Eye (tissue), 1 donor: Measurements from ENCODE around the gene SRC.
"Not testable (repeated sequence)": the region's sequence is repeated elsewhere in the genome, so short reads cannot be mapped to it uniquely, and the experiment has no call there.

Experiments
- DNase-seq: peaks from one replicate; pipeline ENCODE4 v3.0.0-alpha.2; 2015

The SRC gene

DNA sequence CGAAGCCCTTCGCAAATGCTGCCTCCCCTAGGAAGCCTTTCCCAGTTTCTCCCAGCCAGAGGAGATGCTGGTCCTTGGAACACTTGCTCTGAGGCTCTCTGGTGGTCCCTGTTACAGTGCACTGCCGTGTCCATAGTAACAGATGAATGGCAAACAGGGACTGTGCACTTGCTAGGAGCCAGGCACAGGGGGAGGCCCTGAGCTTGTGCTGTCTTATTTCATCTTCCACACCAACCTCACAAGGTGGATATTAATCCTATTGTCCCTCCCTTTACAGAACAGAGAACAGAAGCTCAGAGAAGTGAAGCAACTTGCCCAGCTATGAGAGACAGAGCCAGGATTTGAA, 19.0 kb downstream of the SRC start:
- DNase-seq: no peak

DNA sequence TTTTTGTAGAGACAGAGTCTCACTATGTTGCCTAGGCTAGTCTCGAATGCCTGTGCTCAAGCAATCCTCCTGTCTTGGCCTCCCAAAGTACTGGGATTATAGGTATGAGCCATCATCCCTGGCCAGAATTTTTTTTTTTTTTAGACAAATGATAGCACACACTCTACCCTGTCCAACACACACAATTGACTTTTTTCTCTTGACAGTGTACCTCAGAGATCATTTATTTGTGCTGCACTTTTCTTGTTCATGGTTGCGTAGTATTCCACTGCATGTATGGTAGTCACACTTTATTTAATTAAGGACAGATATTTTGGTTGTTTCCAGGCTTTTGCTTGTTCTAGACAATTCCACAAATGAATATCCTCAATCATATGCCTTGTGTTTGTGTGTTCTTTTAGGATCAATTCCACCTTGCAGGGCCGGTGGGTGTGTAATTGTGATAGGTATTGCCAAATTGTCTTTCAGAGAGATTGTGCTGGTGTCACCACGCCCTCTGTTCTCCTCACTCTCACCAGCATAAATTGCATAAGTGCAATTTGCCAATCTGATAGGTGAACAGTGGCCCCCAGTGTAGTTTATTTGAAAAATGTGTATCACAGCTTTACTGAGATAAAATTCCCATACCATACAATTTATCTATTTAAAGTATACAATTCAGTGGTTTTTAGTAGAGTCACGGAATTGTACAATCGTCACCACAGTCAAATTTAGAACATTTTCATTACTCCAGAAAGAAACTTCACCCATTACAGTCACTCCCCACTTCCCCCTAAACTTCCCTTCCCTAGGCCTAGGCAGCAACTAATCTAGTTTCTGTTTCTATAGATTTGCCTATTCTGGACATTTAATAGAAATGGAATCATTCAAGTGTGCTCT, 20.1 kb downstream of the SRC start:
- DNase-seq: no peak

DNA sequence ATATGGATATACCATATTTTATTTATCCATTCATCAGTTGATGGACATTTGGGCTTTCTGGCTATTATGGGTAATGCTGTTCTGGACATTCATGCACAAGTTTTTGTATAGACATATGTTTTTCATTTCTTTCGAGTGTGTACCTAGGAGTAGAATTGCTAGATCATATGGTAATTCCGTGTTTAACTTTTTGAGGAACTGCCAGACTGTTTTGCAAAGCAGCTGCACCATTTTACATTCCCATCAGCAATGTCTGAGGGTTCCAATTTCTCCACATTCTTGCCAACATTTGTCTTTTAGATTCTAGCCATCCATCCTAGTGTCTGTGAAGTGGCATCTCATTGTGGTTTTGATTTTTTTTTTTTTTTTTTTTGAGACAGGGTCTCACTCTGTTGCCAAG, 20.8 kb downstream of the SRC start:
- DNase-seq: no peak

DNA sequence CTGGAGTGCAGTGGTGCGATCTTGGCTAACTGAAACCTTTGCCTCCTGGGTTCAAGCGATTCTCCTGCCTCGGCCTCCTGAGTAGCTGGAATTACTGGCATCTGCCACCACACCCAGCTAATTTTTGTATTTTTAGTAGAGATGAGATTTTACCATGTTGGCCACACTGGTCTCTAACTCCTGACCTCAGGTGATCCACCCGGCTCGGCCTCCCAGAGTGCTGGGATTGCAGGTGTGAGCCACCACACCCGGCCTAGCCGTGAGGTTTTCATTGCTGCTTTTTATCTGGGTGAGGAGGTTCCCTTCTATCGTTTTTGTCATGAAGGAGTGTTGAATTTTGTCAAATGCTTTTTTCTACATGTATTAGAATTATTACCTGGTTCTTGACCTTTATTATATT, 23.9 kb downstream of the SRC start:
- DNase-seq: no peak

DNA sequence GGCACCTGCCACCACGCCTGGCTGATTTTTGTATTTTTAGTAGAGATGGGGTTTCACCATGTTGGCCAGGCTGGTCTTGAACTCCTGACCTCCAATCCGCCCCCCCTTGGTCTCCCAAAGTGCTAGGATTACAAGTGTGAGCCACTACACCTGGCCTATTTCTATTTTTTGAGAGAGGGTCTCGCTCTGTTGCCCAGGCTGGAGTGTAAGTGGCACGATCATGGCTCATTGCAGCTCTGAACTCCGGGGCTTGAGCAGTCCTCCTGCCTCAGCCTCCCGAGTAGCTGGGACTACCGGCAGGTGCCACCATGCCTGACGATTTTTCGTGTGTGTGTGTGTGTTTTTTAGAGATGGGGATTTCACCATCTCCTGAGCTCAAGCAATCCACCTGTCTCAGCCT, 25.9 kb downstream of the SRC start:
- not testable (repeated sequence) for DNase-seq

DNA sequence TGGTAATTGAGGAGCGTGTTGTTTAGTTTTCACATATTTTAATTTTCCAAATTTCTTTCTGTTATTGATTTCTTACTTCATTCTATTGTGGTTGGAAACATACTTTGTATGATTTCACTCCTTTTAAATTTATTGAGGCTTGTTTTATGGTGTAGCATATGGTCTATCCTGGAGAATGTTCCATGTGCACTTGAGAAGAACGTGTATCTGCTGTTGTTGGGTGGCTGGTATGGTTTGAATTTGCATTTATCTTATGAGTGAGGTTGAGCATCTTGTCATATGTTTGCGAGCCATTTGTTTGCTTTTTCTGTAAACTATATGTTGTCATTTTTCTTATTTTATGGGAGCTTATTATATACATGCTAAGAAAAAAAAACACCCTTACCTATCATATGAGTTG, 26.5 kb downstream of the SRC start:
- no peak for DNase-seq

DNA sequence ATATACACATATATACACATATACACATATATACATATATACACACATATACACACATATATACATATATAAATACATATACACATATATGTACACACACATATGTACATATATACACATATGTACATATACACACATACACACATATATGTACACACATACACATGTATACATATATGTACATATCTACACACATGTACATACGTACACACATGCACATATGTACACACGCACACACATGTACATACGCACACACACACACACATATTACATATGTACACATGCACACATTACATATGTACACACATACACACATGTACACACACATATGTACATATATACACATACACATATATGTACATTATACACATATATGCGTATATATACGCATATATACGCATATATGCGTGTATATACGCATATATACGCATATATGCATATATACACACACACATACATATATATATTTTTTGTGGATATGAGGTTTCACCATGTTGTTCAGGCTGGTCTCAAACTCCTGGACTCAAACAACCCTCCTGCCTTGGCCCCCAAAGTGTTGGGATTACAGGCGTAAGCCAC, 27.2 kb downstream of the SRC start:
- no peak for DNase-seq

DNA sequence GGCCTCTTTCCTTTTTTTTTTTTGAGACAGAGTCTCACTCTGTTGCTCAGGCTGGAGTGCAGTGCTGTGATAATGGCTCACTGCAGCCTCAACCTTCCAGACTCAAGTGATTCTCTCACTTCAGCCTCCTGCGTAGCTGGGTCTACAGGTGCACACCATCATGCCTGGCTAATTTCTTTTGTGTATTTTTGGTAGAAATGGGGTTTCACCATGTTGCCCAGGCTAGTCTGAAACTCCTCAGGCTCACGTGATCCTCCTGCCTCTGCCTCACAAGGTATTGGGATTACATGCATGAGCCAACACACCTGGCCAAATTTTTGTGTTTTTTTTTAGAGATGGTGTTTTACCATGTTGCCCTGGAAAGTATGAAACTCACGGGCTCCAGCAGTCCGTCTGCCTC, 29.3 kb downstream of the SRC start:
- DNase-seq: no peak

DNA sequence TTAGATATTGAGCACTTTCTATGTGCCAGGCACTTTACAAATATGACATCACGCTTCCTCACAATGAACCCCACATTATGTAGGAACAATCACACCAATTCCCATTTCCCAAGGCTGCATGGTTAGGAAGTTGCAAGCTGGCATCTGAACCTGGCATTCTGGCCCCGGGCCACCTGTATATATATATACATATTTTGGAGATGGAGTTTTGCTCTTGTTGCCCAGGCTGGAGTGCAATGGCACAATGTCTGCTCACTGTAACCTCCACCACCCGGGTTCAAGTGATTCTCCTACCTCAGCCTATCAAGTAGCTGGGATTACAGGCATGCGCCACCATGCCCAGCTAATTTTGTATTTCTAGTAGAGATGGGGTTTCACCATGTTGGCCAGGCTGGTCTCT, 30.4 kb downstream of the SRC start:
- no peak for DNase-seq

DNA sequence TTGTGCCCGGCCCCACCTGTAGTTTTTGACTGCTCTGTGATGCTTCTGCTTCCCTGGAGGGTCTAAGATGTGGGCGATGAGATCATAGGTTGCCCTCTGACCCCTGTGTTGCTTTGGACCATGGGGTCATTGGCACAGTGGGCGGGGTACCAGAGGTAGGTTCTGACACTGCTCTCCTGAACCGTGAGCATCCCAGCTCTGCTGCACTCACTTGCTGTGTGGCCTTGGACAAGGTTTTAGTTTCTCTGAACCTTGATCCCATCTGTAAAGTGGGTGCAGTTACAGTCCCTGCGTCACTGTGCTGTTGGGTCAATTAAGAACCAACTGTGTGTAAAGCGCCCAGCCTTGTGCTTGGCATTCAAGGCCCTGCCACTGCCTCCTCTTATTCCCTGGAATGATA, 30.9 kb downstream of the SRC start:
- DNase-seq: no peak

DNA sequence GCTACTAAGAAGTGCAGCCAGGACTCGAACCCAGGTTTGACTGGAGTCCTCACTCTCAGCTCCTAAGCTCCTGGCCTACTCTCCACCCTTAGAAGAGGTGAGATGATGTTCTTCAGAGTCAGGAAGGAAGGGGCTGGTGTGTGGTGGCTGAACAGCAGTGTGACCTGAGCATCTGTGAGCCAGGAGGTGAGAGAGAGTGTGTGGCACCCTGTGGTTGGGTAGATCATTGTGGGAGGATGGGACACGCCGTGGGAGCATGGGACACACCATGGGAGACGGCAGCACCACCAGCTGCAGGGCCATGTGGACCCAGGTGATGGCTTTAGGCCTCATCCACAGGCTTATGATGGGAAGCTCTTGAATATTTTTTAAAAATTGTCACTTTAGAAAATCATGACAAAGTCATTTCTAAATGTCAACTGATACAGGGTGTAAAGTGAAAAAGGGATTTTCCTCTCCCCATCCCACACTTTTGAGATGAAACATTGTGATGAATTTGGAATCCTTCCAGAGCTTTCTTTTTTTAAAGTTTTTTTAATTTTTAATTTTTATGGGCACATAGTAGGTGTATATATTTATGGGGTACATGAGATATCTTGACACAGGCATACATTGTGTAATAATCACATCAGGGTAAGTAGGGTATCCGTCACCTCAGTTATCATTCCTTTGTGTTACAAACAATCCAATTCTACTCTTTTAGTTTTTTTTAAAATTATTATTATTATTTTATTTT, 31.6 kb downstream of the SRC start:
- DNase-seq: no peak

DNA sequence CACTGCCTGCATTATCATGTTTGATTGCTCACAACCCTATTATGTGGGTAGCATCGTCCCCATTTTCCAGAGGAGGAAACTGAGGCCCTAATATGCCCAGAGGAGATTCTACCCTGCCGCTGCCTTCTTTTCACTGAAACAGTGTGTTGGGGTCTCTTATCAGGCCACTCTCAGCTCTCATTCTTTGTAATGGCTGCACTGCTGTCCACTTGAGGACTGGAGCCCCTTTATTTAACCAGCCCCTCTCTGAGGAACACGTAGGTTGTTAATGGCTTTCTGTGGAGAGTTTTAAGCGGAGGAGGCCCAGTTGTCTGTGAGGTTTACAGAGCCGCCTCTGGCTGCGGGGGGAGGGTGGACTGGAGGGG, 32.5 kb downstream of the SRC start:
- DNase-seq: no peak

DNA sequence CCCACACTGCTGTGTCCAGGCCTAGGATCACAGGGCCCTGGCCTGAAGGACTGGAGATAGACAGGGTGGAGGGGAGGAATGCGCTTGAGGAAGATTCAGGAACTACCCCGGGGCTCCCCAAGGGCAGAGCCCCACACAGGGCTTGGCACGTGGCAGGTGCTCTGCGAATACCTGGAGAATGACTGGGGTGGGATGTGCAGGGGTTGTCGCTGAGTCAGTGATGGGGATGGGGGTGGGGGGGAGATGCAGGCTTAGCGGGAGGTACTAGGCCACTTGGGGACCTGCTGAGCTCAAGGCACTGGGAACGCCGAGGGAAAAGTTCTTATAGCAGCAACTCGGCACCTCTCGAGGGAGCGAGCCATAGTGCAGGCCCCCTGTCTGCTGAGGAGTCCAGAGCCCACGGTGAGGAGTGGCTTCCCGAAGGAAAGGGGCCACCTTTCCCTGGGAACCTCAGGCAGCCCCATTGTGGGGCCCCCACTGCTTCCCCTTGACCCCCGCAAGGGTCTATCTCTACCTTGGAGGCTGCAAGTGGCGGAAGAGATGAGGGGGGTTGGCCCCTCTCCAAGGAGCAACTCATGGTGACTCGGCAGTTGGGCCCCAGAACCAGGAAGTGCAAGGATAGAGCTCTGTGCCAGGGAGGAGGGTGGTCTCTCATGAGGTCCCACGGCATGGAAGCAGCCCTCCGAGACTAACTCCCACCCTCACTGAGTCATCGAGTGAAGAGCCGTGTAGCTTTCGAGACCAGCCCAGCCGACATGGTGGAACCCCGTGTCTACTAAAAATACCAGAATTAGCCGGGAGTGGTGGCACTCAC, 33.1 kb downstream of the SRC start:
- no peak for DNase-seq

DNA sequence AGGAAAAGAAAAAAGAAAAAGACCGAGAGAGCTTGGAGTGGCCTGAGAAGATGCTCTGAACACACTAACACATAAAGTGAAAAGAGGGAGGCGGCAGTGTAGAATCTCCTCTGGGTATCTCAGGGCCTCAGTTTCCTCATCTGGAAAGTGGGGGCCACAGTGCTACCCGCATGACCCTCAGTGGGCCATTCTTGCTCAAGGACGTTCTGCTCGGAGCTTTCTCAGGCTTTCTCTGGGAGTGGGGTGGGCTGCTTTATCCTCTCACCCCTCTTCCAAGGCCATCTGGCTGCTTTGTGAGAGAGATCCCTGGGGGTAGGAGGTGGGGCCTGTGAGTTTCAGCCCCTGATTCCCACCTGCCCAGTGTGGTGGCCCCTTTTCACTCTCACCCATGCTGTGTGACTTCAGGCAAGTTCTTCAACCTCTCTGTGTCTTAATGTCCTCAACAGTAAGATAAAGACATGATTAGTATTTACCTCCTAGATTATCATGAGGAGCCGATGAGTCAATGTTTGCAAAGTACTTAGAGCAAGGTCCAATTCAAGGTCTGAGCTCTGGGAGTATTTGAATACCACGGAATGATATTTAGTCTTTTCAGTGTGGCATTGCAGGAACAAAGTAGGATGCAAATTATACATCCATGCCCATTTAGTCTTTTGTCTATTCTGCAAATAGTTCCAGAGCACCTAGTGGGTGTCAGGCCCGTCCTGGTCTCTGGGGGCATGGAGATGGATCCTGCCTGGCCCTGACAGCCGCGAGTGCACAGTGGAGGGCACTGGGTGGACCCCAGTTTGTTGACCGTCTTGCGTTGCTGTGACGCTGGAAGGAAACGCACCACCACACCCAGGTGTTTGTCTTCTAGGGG, 34.3 kb downstream of the SRC start:
- no peak for DNase-seq

DNA sequence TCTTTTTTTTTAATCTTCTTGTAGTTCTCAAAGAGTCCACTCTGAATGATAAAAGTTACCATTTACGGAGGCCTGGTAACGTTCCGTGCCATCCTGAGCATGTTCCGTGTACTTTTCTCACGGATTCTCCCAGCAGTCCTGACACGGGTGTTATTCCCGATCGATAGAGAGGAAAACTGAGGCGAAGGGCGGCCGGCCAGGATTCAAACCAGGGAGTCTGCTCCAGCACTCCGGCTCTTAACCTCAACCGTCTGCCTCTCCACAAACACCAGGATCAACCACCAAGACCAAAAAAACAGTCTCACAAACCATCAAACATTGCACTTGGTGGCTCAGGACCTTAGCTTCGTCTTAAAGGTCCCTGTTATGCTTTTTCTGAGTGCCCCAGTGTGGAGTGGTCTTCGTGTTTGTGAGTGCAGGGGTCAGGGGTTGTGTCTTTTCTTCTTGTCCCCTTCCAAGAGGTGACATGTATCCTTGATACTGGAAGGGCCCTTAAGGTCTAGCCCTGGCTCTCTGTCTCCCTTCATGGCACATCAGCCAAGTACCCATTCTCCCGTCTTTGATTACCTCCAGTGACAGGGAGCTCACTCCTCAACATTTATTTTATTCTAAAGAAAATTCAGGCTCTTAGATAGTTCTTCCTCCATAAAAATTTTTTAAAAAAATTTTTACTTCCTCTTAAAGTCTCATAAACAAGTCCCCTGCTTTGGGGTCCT, 35.1 kb downstream of the SRC start:
- no peak for DNase-seq

DNA sequence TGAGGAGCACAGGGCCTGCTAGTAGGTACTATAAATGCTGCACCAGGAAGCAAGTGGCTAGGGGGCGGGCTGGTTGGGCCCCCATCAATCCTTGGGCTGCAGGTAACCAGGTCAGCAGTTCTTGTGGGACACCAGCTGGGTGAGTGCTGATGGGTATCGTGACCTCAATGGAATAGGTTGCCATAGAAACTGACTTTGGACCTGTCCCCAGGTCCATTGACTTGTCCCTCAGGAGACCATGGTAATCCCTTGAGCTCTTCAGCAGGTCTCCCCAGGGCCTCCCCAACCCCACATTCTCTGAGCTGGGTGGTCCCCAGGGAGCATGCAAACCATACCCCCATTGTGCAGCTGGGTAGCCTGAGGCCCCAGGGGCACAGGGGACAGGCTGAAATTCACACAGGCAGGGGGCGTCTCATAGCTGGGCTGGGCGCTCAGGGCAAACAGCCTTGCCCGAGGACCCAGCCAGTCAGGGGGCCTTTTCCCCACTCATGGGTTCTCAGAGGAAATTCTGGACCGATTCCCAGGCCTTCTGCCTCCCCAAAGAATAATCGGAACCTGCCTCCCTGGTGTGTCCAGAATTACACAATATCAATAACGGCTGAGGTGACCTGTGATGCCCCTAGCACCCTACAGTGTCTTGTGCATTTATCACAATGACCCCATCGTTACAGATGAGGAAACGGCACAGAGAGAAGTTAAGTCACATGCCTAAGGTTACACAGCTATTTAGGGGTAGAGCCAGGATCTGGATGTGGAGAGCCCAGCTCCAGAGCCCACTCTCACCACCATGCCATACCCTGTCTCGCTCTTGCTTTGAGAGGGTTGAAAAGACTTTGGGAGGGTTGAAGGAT, 35.9 kb downstream of the SRC start:
- DNase-seq: no peak

DNA sequence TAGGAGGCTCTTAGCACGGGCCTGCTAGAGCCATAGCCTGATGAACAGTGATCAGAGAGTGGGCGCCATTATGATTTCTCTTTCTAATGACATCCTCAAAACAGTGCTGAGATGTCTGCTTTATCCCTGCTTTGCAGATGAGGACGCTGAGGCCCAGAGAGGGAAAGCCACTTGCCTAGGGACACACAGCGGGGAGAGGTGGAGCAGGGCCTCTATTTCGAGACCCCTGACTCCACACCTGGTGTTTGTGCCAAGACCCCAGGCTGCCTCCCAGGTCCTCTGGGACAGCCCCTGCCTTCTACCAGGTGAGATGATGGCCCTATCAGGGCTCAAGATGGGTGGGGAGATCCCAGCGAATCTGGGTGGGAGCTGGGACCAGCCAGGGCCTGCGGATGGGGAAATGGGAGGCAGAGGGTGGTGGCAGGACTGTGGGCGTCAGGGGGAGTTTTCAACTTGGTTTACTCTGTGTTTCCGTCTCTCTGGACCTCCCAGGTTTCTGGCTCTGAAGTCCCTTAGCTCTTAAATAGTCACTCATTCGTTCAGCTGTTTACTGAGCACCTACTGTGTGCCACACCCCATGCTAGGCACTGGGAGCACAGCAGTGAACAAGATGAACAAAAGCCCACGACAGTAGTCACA, 36.7 kb downstream of the SRC start:
- no peak for DNase-seq

DNA sequence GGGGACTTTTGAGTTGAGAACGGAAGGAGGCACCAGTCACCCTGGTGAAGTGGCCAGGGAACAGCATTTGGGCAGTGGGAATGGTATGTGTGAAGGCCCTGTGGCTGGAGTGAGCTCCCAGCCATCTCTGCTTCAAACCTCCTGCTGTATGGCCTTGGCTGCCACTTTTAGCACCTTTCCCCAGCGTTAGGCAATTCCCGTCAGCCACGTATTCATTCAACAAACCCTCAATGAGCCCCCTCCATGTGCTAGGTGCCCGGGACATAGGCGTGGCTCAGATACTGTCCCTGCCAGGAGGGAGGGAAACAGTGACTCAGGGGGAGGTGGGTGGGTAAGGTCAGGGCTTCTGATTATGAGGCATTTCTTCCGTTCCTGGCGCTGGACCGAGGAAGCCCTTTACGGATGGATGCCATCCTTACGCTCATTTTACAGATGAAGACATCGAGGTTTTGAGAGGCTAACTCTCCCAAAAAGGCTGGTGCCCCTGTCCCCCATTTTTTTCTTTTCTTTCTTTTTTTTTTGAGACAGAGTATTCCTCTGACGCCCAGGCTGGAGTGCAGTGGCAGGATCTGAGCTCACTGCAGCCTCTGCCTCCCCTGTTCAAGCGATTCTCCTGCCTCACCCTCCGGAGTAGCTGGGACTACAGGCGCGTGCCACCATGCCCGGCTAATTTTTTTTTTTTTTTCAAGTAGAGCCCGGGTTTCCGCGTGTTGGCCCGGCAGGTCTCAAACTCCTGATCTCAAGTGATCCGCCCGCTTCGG, 37.5 kb downstream of the SRC start:
- DNase-seq: no peak

DNA sequence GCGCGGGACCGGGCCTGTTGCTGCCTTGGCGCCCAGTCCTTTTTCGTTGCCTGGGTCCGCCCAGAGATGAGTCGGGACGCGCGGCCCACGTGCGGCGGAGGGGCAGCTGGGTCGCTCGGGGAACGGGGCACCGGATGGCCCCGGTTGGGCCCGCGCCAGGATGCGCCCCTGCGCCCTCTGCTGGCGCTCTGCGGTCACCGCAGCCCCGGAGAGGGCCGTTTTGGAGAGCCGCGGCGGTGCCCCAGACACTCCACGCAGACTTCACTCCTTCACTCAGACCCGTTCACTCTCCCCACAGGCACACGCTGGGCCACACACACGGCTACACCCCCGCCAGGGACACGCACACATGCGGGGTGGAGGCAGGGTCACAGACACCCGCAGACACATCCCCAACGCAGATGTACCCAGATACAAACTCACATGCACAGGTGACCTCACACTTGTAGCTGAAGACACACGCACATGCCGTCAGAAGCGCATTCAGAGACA, 38.8 kb downstream of the SRC start:
- DNase-seq: peak; percentile 84
